Cerebellar nuclear complex (tissue), 1 donor: ENCODE results near the gene AR.

Source experiments
- DNase-seq, 2 experiments: peaks; one replicate each; lab custom pipeline; 2025; lab: John Stamatoyannopoulos, UW

AR gene

GRCh38 chrX:67724359-67725110 is 180.7 kb downstream of the AR start:
- no peak for DNase-seq

GRCh38 chrX:67725471-67725870 is 181.7 kb downstream of the AR start:
- DNase-seq, result no peak

GRCh38 chrX:67726018-67726417 is 182.2 kb downstream of the AR start:
- DNase-seq, result no peak

- no peak for DNase-seq
These were observed 183.8 kb downstream of the AR start for GRCh38 chrX:67727576-67727975.

GRCh38 chrX:67730296-67730695 is 186.5 kb downstream of the AR start:
- no peak for DNase-seq

- DNase-seq, result no peak
These were observed 187.2 kb downstream of the AR start for GRCh38 chrX:67731061-67731460.

- DNase-seq, result no peak
These were observed 189.0 kb downstream of the AR start for GRCh38 chrX:67732864-67733263.

GRCh38 chrX:67734111-67734753 is 190.4 kb downstream of the AR start:
- DNase-seq, result no peak

- no peak for DNase-seq
These were observed 205.7 kb downstream of the AR start for GRCh38 chrX:67749536-67749935.

- no peak for DNase-seq
These were observed 206.9 kb downstream of the AR start for GRCh38 chrX:67750694-67751093.

- DNase-seq, result no peak
These were observed 215.2 kb downstream of the AR start for GRCh38 chrX:67759018-67759417.

- DNase-seq, result no peak
These were observed 233.3 kb downstream of the AR start for GRCh38 chrX:67777148-67777547.

- DNase-seq, result no peak
These were observed 235.3 kb downstream of the AR start for GRCh38 chrX:67779099-67779498.
